Activated CD8-positive, alpha-beta memory T cell treated with anti-CD3 and anti-CD28 coated beads, Interleukin-2, amount 50 U/mL, for 24 hours (primary cell): ENCODE data around the gene NSFL1C.
A peak's percentile ranks its signal among the peaks of the same experiment; 100 is the strongest.

ENCODE experiments used
- DNase-seq: peaks from one replicate; pipeline ENCODE4 v3.0.0-alpha.2; 2020; ENCODE audit errors: extremely low read depth

NSFL1C gene

DNA sequence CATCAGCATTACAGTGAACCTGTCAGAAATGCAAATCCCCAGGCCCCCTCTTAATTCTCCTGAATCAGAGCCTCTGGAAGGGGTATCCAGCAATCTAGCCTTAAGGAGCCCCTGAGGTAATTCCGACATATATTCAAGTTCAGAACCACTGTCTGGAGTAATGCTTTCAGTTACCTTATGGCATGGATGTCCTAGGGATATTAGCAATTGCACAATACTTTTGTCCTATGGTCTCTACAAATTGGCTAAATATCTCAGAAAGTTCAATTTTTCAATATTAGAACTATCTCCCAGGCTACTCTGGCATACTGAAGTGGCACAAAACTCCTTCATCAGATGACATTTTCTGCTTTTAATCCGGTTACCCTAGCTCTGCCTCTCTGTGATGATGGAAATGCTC, 6.4 kb downstream of the NSFL1C start:
- DNase-seq: no peak

DNA sequence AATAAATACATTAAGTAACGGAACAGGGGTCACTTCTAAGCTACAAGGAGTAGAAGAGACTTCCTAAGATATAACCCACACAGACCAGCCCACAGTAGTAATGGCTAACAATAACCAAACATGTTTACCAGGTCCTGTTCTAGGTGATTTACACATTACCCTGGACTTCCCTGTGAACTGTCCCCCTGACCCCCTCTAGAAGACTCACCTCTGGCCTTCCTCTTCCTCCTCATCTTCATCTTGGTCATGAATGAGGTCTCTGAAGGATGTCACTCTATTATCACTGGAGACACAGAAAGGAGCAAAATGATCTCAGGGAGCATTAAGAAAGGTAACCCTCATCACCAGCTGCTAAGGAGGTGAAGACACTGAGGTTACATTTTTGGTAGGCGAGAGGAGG, 8.7 kb downstream of the NSFL1C start:
- no peak for DNase-seq

DNA sequence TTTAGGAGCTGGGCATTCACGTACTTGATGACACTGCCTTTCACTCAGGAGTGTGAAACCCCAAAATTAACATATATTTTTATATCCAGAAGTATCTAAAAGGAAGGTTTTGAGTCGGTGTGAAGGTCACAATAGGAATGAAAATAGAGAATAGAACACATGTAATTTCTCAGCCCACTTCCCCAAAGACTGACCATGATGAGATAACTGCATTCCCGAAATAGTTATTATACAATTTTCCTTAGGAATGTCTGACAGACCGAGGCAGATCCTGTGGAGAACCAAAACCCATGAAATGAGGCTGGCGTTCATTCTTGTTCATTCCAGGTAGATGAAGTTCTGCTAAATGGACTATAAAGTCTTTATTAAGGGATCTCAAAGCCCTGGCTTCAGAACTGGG, 10.3 kb downstream of the NSFL1C start:
- no peak for DNase-seq

DNA sequence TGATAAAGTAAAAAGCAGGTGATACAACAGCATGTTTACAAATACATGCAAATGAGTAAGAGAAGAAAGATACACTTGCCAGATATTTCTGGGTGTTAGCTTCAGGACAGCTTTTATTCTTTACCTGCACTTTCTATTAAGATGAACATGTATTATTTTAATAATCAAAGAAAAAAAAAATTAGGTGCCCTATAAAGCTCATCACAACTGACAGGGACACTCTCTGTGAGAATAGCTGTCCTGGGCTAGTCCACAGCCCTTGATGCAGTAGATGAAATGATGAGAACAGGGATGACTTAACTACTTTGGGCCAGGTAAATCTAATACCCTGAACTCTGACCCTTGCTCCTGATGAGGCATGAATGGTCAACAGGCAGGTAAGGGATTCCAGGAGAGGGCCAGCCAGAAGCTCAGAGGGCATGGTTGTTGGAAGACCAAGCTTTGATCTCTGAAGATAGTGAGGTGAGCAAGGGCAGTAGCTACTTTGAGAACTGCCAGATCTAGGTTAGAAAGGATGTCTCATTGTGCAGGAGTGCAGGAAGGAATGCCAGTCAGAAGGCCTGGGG, 15.6 kb downstream of the NSFL1C start:
- DNase-seq: no peak

DNA sequence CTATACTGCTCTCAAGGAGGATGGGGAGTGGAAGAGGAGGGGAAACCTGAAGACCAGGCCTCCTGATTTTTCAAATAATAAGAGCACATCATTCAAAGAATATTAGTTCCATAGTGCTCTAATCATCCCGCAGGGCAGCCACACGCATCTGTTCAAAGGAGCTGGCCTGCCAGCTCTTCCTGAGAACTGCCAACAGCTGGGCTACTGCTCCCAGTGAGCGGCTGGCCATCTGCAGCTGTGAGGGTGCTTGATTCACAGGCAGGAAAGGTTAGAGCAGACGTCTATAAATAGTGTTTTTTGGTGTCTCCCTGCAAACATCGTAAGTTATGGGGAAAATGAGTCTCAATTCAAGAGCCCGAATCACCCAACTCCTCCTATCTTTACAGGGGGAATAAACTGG, 17.3 kb downstream of the NSFL1C start:
- no peak for DNase-seq

DNA sequence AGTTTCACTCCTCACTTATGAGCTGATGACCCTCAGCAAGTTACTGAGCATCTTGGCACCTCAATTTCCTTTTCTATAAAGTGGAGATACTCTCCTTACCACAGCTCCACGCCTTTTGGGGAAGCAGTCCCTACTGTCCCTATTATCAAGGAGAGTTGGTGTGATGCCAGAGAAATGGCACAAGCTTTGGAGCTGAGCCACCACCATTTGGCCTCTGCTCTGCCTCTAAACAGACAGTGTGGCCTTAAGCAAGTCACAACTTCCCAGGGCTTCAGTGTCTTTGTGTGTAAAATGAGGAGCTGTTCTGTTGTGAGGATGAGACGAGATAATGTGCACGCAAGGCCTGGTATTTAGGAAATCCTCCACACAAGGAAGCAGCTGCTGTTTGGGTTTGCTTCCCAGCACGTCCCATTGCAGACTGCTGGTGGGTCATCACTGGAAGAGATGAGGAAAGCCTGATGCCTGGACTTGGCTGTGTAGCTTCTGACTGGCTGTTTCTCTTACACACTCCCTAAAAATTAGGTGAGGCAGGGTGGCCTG, 18.5 kb downstream of the NSFL1C start:
- no peak for DNase-seq

DNA sequence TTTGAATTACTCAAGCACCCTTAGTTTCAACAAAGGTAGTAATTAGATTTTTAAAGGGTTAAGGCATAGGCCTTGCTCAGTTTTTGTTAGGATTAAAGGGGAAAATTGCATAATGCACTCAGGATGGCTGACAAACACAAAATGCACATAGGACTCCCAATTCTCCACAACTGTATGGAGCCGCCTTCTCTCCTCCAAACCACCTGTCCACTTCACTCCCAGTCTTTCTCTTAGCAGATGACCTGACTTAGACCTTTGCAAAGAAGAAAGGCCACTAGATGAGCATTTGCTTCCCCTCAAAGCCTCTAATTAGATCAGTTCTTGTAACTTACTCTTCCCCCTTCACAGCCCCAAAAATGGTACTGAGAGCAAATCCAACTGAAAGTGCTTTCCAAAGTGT, 20.1 kb downstream of the NSFL1C start:
- no peak for DNase-seq

DNA sequence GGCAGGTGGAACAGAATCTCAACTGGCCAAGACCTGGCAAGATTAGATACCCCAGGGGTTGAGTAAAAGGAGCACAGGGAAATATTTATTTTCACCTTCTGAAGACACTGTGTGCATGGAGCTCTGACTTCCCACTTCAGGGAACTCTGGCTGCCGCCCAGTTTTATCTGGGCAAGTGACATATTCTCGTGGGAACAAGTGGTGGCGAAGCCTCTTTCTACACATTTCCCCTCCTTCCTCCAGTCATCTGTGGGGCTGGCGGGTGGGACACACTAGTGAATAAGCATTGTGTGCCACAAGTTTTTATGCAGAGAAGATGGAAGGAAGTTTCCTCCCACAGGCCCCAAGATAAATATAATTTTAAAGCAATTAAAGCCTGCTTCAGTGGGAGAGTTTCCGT, 23.6 kb downstream of the NSFL1C start:
- no peak for DNase-seq

DNA sequence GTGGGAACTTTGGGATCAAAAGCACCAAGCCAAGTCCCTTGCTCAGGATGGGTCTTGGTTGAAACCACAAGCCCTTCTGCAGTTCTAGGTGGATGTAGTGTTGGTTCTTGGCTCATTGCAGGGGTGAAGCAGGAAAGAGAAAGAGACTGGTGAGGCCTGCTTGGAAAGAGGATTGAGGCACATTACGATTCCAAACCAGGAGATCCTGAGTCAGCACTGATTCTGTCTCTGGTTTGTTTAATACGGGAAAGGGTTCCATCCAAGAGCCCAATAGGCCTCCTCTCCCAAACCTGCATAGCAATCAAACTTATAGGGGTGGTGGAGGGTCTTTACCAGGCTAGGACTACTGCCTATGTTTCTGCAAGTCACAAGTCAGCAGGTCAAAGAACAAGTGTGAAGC, 24.3 kb downstream of the NSFL1C start:
- no peak for DNase-seq

DNA sequence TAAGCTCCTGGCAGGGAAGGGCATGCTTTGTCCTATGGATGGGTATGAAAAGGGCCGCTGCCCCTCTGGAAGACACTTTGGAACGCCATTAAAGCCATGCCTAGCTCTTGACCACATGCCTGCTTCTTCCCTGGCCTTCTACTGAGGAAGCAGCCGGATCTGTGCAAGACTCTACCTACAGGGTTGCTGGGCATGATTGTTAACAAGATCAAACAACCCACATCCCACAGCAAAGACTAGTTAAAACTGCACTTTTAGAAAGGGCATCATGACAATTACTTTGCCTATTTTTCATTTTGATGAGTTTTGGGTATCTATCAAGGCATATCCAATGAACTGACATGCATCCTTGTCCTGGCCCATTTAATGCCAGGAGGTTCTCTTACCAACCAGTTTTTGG, 25.5 kb downstream of the NSFL1C start:
- no peak for DNase-seq

DNA sequence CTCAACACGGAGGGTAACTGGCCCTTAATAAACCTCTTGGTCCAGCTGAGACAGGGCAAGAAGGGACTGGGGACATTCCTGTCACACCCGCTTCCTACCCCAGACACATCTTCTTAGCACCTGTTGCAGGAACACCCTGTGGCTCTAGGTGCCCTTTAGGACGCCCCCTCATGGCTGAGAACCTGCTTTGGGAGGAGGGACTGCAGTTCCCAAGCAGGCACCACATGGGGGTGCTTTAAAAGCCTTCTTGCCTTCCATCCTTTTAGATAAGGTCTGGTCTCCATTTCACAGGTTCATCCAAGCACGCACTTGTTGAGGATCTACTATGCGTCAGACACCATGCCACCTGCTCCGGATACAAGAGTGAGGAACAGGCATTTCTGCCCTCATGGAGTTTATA, 26.6 kb downstream of the NSFL1C start:
- no peak for DNase-seq

DNA sequence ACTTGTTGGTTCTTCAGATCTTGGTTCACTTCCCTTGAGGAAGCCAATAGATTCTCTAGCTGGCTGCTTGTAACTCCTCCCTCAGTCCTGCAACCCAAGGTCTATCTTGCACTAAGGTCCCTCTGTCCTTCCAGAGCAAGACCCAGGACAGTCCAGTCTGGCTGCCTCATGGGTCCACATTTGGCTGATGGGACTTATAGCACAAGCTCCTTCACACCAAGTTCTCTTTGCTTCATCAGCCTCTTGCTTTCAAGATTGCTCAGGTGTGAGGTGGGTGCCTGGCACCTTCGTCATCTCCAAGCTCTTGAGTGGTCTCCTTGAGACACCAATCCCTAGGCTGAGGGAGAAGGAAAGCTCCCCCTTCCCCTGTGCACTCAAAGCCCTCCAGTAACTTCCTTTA, 28.3 kb downstream of the NSFL1C start:
- no peak for DNase-seq

DNA sequence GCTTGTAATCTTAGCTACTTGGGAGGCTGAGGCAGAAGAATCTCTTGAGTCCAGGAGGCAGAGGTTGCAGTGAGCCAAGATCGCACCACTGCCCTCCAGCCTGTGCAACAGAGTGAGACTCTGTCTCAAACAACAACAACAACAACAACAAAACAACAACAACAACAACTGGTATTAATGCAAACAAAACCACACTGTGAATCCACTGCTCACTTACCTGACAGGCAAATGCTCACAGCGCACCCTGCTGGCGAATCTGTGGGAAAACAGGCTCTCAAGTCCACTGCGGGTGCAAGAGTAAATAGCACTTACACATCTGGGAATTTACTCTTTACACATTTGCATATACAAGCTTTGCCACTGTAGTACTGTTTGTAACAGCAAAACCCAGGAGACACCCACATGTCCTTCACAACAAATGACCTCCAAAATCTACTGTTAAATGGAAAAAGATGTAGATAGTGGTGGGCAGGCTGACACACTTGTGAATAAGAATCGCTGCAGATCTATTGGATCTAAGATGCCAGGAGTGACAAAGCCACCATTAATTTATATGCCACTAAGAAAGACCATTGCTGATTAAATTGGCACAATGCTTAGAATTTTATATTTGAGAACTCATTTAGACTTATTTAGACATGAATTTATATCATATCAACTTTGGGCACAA, 29.3 kb downstream of the NSFL1C start:
- DNase-seq: peak; percentile 35

DNA sequence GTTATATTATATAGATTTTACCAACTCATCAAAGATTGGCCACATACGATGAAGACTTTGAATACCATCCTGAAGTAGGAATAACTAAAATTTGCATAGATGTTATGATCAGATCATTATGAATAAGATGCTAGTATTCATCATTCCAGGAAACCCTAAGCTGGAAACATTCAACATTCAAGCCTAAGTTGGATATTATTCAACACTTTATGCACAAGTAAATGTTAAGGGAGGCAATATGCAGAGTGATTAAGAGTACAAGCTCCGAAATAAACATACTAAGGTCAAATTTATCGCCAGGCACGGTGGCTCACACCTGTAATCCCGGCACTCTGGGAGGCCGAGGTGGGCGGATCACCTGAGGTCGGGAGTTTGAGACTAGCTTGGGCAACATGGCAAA, 30.4 kb downstream of the NSFL1C start:
- DNase-seq: no peak

DNA sequence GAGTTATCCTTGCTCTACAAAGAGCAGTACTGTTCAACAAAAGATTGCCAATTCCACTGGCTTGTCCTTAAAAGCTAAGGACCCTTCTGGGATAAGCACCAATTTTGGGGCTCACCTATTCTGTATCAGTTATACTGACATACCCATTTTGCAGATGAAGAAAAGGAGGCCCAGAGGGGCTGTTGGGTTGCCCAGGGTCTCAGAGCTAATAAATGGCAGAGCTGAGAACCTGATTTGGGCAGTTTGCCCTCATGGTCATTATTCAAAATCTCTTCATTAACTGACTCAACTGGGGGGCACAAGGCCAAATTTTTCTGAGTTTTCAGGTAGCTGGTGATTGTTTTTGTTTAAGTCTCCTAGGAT, 31.3 kb downstream of the NSFL1C start:
- DNase-seq: no peak

DNA sequence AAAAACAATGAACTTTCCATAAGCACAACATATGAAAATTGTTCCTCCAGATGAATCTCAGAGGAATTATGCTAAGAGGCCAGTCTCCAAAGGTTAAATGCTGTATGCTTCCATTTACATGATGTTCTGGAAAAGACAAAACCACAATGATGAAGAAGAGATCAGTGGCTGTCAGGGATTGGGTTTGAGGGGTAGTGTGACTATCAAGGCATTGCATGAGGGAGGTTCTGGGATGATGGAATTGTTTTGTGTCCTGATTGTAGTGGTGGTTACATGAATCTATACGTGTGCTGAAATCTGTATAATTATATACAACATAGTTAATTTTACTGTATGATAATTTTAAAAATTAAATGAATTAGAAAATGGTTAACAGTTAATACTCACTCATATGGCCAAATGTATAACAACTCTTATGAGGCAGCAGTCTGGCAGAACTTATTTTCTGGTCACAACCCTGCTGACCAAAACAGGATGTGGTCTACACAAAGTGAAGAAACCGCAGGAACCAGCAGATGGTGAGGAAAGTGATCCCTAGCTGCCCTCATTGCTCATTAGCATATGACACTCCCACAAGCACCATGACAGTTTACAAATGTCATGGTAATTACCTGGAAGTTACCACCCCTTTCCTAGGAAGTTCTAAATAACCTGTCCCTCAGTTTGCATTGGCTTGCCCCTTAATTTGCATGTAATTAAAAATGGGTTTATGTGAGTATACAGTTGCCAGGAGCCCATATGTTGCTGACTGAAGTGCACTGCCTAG, 31.9 kb downstream of the NSFL1C start:
- peak; percentile 37 for DNase-seq

DNA sequence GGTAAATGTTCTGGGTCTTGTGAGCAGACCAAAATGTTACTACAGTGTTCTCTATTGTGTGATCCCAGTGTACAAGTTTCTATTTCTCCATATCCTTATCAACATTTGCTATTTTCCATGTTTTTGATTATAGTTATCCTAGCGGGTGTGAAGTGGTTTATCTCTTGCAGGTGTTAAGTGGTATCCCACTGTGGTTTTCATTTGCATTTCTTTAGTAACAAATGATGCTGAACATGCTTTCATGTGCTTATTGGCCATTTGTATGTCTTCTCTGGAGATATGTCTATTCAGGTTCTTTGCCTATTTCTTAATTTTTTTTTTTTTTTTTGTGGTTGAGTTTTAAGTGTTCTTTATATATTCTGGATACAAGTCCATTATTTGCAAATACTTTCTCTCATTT, 35.5 kb downstream of the NSFL1C start:
- DNase-seq: no peak

DNA sequence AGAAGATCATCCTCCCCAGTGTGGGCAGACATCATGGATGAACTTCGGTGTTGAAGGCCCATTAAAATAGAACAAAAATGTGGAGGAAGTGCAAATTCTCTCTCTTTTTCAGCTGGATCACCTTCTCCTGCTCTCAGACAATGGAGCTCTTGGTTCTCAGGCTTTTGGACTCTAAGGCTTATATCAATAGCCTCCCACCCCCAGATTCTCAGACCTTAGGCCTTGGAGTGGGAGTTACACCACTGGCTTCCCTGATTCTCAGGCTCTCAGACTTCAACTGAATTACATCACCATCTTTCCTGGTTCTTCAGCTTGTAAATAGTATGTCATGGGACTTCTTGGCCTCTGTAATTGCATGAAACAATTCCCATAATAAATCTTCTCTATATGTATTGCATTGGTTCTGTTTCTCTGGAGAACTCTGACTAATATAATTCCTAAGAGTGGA, 36.6 kb downstream of the NSFL1C start:
- DNase-seq: no peak

DNA sequence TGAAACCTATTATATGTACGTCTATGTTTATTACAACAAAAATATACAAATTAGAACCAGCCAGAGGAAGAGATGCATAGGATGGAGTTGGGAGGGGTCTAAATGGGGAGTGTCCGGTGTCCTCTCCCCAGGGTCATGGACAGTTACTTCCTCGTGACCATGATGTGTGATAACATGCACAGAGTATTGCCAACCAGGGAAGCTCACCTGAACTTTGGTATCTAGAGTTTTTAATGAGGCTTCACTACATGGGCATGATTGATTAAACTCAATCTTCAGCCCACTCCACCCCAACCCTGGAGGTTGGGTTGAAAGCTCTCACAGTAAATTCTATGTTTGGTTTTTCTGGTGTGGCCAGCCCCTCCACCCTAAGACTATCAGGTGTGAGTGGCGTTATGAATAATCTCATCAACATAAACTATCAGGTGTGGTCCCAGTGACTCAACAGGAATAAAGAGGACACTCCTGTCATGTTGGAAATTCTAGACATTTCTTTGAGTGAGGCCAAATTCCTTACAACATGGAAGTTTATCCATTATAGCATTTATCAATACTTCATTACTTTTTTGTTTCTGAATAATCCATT, 37.4 kb downstream of the NSFL1C start:
- DNase-seq: no peak

DNA sequence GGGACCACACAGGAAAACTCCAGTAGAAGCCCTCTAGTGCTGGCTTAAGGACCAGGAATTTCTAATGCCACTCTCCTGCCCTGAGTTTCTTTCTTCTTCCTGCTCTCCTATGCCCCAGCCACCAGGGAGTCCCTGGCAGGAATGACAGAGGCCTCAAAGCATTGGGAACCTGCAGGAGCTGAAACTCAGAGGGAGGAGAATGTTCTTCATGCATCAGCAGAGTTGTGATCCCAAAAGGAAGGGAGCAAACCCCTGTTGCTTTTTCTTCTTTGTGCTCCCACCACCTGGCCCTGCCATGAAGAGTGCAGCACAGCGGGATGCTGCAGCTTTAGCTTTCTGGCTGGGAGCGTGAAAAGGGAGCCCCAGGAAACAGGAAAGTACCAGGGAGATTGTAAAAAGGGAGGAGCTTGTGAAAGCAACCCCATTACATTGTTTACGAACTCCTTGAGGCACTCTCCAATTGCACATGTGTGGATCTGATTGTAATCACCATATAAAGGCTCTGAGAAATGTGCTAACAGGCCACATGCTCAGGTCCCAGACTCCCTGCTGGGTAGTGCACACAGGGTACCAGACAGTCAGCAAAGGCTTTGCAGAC, 39.1 kb downstream of the NSFL1C start:
- DNase-seq: no peak

DNA sequence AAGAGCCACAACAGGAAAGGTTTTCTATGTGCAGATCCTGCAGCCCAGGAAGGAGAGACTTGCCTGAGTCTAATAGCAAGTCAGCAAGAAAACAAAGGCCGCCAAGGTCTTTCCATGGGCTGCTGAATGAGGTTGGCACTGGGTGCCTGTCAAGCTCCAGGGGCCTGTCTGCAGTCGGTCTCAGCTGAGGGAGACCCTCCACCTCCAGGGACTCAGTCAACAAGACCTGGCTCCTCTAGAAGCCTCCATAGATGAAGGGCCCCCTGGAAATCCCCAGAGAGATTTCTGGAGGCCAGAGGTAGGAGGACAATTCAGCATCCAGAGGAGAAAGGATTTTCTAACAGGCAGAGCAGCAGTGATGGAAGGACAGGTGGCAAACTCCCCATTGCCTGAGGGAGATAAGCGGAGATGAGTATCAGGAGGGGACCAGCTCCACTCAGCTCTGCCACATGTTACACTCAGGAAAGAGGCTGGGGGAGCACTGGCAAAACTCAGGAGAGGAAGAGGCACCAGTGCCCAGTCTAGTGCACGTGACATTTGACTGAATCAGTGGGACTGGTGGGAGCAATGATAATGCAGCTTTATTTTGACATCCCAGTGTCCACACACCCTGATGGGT, 40.3 kb downstream of the NSFL1C start:
- DNase-seq: no peak

DNA sequence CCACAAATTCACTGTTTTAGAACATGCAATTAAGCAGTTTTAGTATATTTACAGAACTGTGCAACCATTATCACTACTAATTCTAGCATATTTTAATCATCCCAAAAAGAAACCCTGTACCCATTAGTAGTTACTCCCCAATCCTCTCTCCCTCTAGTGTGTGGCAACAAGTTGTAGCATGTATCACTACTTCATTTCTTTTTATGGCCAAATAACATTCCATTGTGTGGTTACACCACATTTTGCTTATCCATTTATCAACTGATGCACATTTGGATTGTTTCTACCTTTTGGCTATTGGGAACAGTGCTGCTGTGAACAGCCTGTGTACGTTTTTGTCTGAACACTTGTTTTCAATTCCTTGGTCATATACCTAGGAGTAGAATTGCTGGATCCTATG, 42.3 kb downstream of the NSFL1C start:
- DNase-seq: no peak
